MV-4-11 (cell line): Measurements from ENCODE around the gene HYAL2.
"Not testable (repeated sequence)": the region's sequence is repeated elsewhere in the genome, so short reads cannot be mapped to it uniquely, and the experiment has no call there.

Source experiments
- DNase-seq: peaks from one replicate; lab custom pipeline; 2025; lab: John Stamatoyannopoulos, UW

Gene HYAL2

DNA sequence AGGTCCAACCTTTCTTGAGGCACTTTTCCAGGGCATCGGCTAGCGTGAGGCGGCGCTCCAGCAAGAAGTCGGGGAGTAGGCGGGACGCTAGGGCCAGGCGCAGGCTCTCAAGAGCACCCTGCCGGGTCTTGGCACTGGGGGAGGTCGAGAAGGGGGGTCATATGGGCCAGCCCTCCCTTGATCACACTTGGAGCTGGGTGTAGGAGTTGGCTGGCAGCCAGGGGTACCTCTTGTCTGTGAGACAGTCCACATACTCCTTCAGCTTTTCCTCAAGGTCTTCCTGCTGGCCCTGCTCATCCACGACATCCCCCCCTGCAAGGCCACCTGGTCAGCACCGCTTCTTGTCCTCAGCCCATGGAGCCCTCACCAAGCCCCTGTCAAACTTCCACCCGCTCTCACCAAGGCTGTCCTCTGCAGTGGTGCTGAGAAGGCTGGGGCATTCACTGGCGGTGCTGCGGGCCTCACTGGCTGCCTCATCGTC is 32.3 kb downstream of the HYAL2 start:
- no peak for DNase-seq

DNA sequence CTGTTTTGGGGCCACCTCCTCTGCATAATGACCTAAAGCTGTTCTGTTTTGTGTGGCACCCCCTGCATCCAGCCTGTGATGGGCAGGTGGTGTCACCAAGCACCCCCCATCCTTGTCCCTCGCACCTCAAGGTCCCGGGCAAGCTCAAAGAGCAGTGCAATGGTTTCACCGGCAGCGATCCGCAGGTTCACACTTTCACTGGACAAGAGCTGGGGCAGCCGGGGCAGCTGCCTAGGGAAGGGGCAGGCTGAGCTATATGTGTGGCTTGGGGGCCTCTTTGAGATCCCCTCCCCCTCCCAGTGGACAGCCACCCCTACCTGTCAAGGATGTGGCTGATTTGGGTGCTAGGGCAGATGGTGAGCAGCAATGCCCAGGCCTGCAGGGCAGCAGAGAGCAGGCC is 33.4 kb downstream of the HYAL2 start:
- no peak for DNase-seq

DNA sequence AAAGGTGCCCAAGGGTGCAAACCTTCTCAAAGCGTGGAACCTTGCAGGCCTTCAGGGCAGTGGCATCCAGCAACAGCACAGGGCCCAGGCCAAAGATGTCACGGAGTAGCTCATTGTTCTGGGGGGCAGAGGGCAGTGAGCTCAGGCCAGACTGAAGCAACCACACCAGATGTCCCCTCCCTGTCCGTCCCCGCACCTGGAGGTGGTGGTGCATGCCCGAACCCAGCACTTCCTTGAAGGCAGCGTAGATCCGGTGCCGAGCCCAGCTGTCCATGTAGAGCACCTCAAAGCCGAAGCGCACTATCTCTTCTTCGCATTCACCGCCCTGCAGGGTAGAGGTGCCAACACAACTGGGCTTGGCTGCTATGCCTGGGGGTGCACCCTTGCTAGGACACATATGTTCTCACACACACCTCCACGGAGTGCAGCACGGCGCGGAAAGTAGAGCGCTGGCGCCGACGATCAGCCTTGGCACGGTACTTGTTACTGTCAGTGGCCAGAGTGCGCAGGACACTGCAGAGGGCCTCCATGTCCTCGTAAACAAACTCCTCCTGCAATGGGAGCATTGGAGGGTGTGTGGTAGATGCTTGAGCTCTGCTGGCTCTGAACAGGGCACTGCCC is 34.0 kb downstream of the HYAL2 start:
- DNase-seq, result no peak

DNA sequence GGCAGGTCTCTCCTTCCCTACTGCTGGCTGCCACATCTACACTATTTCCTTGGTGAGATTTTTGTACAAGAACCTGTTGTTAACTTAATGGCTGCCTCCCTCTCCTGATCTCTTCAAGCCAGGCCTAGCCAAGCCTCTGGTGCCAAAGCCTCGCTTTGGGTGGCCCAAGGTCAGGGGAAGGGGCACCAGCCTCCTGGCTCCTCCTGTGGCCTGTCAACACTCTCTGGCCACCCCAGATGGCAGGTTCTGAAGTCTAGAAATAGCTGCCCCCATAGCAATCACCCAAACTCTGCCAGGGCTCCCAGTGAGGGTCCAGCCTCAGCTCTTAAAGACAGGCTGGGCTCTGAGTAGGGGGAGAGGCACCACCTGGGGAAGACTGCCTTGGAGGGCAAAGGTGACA is 35.3 kb downstream of the HYAL2 start:
- DNase-seq, result no peak

DNA sequence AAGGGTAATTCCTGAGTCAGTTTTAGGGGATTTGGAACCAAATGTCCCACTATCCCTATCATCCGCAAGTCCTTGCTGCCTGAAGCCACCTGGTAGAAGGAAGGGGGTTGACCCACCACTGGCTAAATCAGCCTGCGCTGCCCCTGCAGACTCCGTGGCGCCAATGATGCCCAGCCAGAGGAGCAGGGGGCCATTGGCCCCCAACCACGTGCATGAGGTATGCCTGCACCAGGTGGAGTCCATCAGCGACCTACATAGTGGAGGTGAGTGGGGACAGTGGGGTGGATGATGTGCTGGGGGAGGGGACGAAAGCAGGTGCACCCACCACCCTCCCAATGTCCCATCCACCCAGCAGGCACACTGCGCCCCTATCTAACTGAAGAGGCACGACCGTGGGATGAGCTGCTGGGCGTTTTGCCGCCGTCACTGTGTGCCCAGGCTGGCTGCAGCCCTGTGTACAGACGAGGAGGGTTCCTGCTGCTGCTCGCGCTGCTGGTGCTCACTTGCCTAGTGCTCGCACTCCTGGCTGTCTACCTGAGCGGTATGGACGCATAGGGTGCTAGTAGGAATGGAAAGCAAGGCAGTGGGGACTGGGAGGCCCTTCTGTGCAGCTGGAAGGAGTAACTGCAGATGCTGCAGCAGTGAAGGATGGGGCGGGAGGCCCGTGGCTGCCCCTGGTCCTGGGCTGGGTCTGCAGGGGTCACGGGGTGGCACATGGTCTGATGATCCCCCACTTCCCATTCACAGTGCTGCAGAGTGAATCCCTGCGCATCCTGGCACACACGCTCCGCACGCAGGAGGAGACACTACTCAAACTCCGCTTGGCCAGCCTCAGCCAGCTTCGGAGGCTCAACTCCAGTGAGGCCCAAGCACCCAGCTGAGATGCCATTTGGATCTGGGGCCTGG is 36.0 kb downstream of the HYAL2 start:
- no peak for DNase-seq

DNA sequence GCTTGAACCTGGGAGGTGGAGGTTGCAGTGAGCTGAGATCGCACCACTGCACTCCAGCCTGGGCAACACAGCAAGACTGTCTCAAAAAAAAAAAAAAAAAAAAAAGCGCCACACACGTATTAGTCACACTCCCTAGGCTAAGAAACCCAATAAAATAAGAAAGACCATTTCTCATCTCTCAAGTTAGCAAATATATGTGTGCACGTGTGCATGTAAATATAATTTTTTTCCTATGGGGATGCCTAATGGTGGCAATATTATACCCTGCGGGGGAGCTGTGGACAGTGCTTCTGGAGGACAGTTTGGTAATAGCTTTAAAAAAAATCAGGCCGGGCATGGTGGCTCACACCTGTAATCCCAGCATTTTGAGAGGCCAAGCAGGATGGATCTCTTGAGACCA is 38.4 kb downstream of the HYAL2 start:
- not testable (repeated sequence) for DNase-seq

DNA sequence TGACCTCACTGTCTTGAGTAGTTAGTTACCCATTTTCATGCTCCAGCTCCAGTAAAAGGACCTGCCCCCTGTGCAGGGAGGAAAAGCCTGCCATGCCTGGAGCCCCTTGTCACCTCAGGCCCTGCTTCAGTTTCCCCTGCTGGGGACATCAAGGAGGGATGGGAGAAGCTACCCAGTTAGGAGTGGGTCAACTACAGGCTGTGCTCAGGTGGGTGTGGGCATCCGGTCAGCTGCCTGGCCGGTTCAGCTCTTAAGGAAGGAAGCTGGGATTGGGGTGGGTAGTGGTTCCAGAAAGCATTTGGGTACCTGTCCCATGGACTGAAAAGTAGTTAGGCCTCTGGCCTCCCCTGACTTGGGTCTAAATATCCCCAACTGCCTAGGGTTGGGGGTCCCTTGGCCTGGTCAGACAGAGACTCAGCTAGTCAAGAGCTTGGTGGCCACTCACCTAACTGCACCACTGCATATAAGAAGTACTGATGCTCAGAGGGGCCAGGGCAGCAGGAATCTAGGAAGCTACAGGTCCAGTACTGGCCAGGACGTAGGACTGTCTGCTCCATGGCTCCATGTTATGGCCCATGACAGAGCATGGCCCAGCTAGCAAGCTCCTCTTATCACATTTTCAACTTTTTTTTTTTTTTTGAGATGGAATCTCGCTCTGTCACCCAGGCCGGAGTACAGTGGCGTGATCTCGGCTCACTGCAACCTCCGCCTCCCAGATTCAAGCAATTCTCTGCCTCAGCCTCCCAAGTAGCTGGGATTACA is 43.1 kb downstream of the HYAL2 start:
- DNase-seq, result no peak

DNA sequence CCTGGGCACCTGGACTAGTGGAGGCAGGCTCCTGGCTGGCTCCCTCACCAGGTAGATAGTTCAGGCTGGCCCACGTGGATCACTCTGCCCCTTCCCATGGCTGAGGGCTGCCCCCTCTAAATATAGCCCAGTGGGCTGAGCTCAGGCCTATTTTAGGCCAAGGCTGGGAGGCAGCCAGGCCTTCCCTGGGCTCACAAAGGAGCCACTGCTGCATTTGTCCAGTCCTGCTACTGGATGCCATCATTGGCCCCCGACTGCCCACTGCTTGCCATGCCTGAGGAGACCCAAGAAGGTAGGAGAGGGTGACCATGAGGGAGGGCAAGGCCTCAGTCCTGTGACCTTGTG is 43.7 kb downstream of the HYAL2 start, which contains the start of gene LSMEM2:
LSMEM2 (plus strand) TSS at position 208 of the 345 bp plus-strand sequence; CDS start at position 235, 27 bp downstream.
- no peak for DNase-seq

DNA sequence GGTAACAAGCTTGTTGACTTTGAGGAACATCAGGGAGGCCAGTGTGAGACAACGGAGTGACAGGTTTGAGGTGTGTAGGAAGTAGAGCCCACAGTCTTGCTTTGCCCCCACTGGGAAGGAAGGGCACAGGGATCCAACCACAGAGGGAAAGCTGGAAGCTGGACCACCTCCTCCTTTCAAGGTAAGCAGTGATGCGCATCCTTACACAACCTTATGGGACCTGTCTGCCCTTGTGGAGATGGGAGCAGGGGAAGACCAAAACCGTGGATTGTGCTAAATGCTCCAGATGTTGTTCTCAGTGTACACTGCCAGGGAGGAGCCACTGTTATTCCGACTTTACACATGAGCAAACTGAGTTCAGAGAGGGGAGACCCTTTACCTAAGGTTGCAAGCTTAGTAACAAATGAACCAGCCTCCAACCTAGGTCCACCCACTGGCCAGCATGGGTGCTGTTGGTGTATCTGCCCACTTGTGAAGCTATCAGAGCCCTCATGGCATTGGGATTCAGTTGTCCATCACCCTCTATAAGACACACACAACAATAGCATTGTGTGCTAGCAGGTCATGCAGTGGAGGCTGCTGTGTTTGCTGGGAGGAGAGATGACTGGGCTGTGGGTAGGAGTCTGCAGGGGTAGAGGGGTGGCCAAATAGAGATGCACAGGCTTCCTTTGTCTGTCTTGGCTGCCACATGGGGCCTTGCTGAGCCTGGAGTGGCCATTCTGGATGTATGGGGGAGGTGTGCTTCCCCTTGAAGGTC is 44.2 kb downstream of the HYAL2 start:
- no peak for DNase-seq

DNA sequence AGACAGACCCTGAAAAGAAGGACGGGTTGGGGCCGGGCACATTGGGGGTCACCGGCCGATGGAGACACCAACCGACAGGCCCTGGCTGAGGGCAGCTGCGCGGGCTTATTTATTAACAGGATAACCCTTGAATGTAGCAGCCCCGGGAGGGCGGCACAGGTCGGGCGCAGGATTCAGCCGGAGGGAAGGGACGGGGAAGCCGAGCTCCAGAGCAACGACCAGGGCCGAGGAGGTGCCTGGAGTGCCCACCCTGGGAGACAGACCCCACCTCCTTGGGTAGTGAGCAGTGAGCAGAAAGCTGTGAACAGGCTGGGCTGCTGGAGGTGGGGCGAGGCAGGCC is 45.8 kb downstream of the HYAL2 start:
- no peak for DNase-seq

DNA sequence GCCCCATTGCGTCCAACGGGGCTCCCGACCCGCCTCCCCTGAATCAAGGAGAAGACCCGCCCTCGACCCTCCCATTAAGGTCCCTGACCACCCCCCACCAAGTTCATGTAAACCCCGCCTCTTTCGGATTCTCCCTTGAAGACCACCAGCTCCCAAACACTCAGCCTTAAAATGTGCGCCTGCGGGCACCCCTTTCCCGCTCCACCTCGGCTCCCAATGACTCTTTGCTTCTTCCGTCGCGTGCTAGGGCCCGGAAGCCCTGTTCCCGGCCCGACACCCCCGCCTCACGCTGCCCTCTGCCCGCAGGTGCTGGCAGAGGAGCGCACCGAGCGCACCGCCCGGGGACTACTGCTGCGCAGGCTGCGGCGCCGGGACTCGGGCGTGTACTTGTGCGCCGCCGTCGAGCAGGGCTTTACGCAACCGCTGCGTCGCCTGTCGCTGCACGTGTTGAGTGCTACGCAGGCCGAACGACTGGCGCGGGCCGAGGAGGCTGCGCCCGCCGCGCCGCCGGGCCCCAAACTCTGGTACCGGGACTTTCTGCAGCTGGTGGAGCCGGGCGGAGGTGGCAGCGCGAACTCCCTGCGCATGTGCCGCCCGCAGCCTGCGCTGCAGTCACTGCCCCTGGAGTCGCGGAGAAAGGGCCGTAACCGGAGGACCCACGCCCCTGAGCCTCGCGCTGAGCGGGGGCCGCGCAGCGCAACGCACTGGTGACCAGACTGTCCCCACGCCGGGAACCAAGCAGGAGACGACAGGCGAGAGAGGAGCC is 46.4 kb downstream of the HYAL2 start:
- DNase-seq, result no peak

DNA sequence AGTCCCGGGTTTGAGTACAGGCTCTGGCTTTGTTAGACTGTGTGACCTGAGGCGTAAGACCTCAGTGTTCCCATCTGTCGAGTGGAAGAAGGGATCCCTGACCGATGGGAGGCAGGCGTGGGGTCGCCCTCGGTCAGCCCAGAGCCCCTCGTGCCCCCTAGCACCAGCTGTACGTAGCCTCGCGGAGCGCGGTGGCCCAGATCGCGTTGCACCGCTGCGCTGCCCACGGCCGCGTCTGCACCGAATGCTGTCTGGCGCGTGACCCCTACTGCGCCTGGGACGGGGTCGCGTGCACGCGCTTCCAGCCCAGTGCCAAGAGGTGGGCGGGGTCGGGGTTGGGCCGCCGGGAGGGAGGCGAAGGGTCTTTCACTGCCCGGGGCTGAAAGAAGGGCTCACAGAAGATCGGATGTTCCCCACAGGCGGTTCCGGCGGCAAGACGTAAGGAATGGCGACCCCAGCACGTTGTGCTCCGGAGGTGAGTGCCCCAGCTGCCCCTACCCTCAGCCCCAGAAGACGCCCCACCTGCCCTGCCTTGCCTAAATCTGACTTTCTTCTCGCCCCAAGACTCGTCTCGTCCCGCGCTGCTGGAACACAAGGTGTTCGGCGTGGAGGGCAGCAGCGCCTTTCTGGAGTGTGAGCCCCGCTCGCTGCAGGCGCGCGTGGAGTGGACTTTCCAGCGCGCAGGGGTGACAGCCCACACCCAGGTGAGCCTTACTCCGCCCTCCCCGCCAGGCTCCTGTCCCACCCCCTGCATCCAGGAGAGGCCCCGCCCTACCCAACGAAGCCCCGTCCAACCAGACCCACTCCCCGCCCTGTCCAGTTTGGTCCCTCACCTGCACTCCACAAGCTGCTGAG is 47.2 kb downstream of the HYAL2 start:
- no peak for DNase-seq

DNA sequence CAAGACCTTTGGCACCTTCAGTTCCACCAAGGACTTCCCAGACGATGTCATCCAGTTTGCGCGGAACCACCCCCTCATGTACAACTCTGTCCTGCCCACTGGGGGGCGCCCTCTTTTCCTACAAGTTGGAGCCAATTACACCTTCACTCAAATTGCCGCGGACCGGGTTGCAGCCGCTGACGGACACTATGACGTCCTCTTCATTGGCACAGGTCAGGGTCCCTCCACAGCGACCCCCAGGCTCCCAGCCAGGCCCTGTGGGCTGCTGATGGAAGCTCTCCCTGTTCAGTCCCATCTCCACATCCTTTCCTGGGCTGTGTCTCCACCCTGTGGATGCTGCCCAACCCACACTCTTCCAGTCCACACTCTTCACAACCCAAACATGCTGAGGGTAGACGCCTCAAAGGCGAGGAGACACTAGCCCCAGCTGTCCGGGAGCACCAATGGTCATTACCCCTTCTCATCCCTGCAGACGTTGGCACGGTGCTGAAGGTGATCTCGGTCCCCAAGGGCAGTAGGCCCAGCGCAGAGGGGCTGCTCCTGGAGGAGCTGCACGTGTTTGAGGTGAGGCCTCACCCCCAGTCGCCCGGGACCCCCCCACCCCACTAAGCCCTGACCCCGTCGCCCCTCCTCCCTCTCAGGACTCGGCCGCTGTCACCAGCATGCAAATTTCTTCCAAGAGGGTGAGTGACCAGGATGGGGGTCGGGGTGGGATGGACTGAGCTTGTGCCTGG is 48.0 kb downstream of the HYAL2 start:
- peak; percentile 42 for DNase-seq

DNA sequence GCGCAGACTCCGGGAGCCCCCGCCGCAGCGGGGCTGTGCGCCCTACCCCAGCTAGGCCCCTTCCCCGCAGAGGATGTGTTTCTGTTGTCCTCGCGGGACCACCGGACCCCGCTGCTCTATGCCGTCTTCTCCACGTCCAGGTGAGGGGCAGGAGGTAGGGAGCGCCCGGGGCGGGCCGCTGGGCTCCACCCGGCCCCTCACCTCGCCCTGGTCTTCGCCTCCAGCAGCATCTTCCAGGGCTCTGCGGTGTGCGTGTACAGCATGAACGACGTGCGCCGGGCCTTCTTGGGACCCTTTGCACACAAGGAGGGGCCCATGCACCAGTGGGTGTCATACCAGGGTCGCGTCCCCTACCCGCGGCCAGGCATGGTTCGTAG is 48.9 kb downstream of the HYAL2 start:
- DNase-seq, result no peak

DNA sequence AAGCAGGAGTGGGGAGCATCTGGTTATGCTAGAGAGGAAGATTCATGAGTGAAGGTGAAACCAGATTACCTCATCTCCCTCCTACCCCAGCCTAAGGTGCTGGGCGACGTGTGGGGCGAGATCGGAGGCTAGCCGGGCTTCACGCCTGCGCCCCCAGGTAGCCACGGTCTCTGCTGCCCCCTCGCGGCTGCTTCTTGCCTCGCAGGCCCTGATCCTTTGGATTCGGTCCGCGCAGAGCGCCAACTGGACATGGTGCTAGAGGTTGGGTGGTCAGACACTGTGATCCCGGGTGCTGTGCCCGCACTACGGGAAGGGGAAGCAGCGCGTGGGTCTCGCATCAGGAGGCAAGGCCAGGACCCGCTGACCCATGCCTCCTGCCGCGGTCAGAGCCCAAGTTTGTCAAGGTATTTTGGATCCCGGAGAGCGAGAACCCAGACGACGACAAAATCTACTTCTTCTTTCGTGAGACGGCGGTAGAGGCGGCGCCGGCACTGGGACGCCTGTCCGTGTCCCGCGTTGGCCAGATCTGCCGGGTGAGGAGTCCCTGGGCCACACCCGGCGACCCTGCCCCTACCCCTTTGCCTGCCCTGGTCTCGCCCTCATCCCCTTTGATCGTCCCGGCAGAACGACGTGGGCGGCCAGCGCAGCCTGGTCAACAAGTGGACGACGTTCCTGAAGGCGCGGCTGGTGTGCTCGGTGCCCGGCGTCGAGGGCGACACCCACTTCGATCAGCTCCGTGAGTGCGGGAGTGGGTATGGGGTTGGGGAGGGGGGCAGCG is 49.4 kb downstream of the HYAL2 start:
- peak; percentile 55 for DNase-seq

DNA sequence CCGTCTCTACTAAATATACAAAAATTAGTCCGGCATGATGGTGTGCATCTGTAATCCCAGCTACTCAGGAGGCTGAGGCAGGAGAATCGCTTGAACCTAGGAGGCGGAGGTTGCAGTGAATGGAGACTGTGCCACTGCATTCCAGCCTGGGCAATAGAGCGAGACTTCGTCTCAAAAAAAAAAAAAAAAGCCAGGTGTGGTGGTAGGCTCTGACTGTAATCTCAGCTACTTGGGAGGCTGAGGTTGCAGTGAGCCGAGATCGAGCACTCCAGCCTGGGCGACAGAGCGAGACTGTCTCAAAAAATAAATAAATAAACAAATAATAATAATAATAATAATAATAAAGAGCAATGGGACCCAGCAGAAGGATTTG is 50.0 kb downstream of the HYAL2 start:
- not testable (repeated sequence) for DNase-seq

DNA sequence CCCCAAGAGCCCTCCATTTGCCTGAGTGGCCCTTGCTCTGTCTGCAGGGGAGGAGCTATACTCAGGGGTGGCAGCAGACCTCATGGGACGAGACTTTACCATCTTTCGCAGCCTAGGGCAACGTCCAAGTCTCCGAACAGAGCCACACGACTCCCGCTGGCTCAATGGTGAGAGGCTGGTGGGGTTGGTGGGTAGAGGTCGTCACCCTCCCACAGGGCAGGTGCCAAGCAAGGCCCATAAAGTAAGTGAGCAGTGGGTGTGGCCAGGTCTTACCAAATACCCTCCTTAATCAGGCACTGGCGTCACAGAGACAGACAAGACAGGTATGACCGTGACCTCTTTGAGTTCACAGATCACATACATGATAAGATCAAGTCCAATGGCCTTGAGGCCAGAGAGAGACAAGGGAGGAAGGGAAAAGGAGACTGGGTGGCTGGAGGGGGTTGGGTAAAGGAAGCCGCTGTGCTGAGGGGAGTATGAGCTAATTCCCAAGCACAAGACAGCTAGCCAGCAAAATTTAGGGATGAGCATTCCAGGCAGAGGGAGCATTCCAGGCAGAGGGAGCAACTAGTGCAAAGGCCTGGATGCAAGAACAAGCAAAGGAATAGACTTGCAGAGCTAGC is 51.1 kb downstream of the HYAL2 start:
- DNase-seq, result no peak

DNA sequence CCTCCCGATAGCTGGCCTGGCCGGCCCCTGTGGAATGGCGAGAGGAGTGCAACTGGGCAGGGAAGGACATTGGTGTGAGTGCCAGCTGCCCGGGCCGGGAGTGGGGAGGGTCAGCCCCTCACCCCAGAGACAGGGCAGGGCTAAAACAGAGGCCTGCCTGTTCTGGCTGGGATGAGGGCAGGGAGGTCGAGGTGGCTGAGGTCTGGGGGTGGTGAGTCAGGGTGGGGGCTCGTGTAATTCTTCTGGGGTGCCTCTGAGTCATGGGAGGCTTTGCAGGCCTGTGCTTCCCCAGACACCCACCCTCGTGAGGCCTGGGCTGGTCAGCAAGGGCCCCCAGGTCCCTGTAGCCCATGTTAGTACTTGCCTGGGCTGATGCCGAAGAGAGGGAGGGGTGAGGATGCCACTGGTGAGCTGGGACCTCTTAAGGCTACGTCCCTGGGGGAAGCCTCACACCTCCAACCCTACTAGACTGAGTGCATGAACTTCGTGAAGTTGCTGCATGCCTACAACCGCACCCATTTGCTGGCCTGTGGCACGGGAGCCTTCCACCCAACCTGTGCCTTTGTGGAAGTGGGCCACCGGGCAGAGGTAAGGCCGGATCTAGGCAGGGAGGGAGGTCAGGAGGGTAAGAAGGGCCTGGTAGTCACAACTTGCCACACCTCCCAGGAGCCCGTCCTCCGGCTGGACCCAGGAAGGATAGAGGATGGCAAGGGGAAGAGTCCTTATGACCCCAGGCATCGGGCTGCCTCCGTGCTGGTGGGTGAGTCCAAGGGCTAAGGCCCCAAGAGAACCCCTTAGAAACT is 51.9 kb downstream of the HYAL2 start:
- no peak for DNase-seq
